ENCODE data around the gene SKI.

The SKI gene

DNA sequence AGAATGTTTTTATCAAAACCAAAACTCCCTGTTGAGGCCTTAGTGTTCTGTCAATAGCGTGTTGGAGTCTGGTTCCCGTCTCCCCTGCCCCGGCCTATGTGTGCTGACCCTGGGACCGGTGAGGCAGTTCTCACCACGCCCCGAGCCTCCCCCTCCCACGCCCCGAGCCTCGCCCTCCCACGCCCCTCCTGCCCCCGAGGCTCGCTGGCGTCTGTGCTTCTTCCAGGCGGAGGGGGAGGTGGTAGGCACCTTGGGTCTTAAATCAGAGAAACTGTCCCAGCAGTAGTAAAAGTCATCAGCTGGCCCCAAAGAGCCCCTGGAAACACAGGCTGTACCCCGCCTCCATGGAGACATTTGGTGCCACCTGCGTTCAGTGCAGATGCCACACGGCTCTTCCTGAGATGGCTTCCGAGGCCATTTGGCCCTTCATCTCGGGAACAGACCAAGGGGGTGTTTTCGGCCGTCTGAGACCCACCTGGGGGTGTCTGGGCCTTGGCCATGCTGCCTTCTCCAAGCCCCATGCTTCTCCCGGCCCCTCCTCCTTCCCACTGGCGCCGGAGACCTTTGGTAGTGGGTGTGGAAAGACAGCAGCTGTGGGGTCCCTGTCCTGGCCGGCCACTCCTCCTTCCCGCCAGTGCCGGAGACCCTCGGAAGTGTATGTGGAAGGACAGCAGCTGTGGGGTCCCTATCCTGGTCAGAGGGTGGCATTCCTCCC, 44.7 kb downstream of the SKI start:
- FAIRE-seq, result no peak

DNA sequence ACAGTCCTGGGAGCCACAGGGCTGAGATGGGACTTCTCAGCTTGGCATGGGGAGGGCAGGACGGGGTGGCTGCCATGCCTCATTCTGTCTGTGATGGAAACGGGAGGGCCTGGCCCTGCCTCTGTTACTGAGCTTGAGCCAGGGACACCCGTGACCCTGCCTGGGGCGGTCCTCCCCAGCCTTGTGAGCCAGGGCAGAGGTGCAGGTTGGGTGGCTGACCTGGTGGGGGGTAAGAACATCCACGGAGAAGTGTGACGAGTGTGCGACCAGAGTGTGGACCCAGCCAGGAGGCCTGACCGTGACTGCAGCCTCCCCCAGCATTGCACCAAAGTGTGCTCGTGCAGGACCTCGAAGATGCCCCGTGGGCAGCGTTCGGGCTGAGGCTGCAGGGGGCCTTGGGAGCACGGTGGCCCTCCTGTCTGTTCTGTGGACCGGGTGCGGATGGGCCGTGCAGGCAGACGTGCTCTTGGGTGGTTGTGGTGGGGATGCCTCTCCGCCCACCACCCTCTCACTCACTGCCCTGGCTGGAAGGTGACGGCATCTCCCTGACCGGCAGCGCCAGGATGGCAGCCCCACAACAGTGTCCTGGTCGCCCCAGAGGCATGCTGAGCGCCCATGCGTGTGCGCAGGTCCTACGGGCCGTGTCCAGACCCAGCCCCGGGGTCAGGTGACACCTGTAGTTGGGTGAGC, 45.4 kb downstream of the SKI start:
- FAIRE-seq, result no peak
- DNase-seq (ENCODE audit: insufficient read length, low spot score), result no peak

More for the DNA sequence above, 44.7 kb downstream of the SKI start:
- no peak for DNase-seq (ENCODE audit: insufficient read length, low spot score)

DNA sequence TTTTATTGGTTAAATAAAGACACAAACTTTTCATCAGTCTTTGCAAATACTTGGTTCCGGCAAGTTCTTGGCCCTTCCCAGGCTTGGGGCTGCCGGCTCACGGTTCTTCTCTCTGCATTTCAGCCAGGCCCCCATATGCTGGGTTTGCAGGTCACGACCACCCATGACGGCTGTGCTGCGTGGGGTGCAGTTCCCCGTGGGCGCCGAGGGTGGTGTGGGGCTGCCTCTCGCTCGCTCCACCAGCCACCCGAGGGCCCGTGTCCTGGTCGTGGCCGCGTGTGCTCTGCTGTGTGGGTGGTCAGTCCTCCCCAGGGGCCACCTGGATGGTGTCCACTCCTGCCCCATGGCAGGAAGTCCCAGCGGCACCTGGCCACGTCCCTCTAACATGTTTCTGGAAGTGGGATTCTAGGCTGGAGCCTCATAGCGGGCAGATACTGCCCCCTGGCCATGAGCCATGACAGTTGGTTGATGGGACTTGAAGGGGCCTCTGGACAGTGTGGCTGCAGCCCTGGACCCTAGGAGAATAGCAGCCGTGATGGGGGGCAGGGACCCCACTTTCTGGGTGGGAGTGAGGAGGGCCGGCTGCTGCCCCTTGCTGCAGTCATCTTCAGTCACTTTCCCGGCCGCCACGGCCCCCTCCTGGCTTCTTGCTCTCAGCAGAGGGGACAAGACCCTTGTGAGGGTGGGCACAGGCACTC, 46.3 kb downstream of the SKI start:
- no peak for FAIRE-seq
- no peak for DNase-seq (ENCODE audit: insufficient read length, low spot score)

DNA sequence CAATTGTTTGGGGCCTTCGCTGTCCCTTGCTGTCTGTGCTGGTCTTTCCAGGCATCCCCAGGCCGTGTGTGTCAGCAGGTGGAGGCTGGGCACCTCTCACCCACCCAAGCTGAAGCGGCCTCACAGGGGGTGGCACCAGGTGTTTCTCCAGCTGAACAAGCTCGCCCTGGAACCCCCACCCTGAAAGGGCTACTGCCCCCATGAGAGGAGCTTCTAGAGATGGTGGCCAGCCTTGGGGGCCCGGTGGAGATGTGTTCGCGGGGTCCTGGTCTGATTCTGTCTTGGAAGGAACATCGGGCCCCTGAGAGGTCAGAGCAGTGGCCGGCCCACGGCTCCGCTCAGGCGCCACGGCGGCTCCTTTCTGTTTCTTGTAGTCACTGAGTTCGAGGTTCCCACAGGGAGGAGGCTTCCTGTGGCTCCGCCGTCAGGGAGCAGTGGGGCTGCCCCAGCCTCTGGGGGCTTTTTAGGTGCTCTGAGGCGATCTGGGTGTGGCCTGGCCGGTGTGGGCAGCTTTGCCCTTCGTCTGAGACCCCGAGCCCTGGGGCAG, 46.9 kb downstream of the SKI start:
- no peak for DNase-seq (ENCODE audit: insufficient read length, low spot score)
- no peak for FAIRE-seq

DNA sequence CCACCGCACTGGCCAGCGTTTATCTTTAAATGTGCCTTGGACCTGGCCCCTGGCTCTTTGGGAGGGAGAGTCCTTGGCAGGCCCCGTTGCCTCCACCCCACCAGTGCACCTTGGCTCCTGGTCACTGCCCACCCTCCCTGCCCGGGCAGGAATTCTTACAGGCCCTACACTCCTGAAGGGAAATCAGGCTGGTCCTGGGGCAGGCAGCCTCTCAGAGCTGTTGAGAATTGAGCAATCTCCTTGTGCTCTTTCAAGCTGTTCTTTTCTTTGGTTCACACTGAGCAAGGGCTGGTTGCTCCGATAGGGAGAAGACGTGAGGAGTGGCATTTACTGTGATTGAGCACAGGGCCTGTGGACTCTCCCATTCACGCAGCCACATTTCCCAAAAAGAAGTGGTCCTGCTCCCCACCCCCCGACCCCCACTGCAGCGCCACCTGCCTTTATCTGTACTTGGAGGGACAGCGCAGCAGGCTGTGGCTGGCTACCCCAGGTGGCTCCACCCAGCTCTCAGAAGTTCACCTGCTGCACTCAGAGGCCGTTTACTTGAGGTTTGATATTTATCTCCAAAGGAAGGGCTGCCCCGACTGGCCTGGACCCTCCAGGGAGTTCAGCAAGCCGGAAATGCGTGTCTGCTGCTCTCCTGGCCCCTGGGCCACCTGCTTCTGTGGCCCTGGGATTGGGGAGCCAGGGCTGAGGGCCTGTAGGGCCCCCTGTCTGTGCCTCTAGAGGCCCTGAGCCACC, 47.8 kb downstream of the SKI start:
- no peak for DNase-seq (ENCODE audit: insufficient read length, low spot score)
- no peak for FAIRE-seq

DNA sequence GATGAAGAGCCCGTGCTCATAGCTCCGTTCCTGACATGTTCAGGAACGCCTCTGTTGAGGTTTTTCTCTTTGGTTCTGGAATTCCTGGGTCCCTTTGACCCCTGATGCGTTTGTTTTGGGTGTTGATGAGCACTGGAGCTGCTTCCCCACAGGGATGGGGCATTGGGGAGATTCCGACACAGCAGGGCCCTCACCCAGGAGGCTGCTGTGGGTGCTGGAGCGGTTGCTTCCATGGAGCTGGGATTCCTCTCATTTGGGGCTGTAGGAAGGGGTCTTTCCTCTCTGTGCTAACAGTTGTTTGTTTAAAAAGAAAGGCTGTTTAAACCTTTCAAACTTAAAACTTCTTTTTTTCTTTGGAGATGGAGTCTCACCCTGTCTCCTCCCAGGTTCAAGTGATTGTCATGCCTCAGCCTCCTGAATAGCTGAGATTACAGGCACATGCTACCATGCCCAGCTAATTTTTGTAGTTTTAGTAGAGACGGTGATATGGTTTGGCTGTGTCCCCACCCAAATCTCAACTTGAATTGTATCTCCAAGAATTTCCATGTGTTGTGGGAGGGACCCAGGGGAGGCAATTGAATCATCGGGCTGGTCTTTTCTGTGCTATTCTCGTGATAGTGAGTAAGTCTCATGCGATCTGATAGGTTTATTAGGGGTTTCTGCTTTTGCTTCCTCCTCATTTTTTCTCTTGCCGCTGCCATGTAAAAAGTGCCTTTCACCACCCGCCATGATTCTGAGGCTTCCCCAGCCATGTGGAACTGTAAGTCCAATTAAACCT, 48.9 kb downstream of the SKI start:
- FAIRE-seq (no peak), DNase-seq (ENCODE audit: insufficient read length, low spot score) (no peak)

DNA sequence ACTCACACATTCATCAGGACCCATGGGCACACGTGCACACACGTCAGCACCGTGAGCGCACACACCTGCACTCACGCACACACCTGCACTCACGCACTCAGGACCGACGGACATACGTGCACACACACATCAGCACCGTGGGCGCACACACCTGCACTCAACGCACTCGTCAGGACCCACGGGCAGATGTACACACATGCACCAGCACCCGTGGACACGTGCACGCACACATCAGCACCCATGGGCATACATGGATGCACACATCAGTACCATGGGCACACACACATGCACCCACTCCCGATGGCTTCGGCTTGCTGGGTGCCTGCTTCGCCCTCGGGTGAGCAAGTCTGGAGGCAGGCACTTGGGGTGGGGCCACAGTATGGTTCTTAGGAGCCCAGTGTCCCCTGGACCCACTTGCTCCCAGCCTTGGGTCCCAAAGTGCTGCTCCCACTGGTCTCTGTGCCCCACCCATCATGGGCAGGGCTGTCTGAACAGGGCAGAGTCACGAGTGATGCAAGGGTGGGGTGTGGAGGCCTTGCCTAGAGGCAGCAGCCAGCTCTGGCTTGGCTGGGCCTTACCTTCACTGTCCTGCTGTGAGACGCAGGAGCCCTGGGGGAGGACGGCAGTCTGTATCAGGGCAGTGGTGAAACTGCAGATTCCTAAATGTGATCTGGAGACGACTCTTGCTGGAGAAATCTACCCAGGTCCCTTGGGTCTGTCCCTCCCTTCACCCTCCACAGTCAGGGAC, 49.8 kb downstream of the SKI start:
- DNase-seq (ENCODE audit: insufficient read length, low spot score) (no peak), FAIRE-seq (peak; percentile 88)

DNA sequence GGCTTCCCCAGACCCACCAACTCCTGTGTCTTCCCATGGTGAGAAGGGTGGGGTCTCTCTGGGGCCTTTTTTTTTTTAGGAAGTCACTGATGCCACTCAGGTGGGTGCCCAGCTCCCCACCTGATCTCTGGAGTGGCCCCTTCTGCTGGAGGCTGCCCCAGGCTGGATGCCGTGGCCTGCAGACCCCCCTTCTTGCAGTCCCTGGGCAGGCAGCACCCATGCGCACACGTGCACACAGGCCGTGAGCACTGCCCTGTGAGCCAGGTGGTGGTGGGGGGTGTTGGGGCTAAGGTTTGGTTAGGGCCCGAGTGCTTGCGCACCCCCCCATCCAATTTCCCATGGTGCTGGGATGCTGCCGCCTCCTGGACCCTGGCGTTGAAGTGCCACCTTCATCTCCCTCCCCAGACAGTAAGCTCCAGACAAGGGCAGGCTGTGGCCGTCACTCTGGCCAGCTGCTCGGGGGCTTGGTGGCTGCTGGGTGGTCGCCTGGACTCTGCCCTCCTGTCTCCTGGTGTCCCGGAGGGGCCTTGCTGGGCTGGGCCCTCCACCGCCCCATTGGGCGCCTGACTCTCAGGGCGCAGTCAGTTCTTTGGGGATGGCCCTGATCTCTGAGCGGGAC, 50.6 kb downstream of the SKI start:
- FAIRE-seq, result no peak

DNA sequence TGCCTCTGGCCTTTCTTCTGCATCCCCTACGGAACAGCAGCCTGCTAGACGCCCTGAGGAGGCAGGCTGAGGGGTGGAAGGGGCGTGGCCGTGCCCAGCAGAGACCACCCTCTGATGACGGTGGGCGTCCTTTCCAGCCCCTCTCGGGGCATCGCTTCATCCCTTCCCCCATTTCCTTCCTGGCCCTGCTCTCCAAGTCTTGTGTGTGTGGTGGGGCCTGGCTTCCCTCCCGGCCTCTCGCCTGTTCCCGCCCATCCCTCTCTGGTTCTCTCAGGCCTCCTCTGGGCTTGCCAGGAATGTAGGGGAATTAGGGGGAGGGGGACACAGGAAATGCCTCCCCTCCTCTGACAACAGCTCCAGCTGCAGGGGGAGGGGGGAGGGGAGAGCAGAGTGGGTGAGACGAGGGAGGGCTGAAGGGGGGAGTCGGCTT, 51.1 kb downstream of the SKI start:
- DNase-seq (ENCODE audit: insufficient read length, low spot score) (peak; percentile 37), FAIRE-seq (no peak)

More for the DNA sequence above, 50.6 kb downstream of the SKI start:
- no peak for DNase-seq (ENCODE audit: insufficient read length, low spot score)

DNA sequence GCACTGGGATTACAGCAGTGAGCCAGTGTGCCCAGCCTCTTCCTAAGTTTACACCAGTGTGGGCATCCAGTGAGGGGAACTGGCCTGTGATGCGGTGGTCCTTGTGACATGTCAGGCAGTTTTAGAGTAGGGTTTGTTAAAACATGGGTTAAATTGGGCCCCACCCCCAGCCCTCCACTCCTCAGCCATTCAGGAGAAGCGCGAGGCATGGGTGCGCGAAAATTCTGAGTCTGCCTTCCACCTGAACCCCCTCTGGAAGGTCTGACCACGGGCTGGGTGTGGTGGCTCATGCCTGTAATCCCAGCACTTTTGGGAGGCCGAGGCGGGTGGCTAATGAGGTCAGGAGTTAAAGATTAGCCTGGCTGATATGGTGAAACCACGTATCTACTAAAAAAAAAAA, 51.7 kb downstream of the SKI start:
- no peak for FAIRE-seq
- no peak for DNase-seq (ENCODE audit: insufficient read length, low spot score)

DNA sequence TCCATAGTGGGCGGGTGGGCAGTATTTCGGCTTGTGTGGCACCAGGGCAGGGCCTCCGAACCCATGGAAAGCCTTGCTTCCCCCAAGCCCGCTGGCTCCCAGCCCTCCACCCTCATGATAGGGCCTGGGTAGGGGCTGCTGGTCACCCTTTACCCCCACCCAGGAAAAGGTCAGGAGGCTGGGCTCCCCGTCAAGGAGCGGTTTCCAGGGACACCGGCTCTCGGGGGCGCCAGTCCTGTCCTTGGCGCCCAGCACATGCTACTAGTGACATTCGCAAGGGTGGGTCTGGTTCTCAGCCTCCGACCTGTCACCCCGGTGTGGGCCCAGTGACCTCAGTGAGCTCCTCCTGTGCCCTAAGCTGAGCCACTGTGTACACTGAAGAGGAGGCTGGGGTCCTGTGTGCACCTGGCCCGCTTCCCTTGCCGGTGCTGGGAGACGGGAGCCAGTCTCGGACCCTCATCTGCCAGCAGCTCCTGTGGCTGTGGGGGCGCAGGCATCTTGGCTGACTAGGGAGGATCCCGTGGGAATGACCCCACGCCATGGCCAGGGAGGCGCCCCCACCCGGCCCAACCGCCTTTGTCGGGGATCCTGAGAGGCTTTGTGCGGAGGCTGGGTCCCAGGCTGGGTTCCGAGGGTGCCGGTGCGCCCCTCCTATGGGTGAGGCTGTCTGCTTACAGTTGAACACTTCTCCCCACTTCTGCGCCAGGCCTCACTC, 54.6 kb downstream of the SKI start:
- no peak for FAIRE-seq
- no peak for DNase-seq (ENCODE audit: insufficient read length, low spot score)

DNA sequence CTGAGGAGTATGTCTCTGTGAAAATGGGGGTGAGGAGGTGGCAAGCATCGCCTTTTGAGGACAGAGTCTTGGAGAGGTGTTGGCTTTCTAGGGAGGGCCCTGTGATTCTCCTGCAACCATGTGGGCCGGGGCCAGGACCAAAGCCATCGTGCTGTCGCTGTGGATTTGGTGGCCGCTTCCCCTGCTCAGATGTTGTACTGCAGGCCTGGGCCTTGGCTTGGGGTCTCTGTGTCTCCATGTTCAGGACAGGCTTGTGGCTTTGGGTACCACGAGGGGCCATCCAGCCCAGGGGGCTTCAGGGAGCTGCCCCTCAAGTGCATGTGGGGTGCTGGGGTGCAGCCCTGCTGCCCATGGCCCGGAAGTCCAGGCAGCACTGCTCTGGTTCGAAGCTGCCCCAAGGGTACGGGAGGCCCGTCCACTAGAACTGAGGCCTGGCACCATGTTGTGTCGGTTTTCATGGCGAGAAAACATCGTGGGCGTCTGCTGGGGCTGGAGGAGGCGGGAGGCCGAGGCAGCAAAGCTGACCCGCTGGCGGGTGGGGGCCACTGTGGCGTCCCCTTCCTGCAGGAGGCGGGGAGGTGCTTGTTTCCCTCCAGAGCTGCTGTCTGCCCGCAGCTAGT, 55.4 kb downstream of the SKI start:
- FAIRE-seq, result no peak
- no peak for DNase-seq (ENCODE audit: insufficient read length, low spot score)

DNA sequence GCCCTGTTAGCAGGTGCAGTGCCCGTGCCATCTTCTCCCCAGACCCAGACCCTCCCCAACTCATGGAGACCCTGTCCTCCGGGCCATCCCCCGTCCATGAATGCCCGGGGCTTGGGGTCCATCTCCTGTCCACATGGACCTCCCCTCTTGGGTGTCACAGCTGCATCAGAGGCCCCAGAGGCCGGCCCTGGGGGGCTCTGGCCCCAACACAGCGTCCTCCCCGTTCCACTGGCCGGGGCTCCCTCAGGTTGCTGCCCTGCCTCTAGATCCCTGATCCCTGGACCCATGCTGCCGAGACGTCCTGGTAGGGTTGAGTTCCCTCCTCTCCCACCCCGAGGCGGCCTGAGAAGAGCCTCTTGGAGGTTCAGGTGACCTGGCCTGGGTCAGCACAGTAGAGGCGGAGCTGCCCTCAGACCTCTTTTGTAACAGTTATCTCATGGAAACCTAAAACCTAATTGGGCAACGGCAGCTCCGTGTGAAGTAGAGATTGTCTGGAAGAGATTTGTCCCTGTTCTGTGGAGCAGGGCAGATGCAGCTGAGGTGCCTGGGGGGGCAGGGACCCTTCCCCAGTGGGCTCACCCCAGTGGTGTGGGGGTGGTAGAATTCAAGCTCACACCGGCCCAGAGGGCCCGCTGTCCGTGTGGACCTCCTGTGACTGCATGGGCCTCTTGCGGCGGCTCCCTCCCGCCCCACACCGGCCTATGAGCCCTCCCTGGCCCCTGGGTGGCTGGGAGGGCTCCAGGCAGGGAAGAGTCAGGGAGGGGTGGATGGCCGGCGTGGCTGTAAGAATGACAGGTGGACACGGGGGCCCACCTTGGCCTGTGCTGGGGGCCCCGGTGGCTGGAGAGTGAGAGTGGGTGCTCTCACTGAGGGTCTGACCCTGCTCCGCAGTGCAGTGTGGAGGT, 56.1 kb downstream of the SKI start:
- DNase-seq (ENCODE audit: insufficient read length, low spot score) (no peak), FAIRE-seq (no peak)

DNA sequence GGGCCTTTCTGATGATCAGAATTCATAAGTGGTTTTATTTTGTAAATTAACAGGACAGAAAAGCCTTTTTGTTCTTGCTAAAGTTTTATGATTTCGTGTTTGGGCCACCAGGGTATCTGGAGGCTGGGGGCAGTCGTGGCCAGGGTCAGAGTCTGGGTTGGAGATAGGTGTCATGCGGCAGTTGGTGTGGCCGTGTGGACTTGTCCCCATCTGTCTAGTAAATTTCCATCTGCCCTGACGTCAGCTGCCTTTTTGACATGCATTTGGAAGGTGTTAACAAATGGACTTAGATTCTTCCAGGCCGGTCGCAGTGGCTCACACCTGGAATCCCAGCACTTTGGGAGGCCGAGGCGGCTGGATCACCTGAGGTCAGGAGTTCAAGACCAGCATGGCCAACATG, 56.8 kb downstream of the SKI start:
- FAIRE-seq, result no peak
- DNase-seq (ENCODE audit: insufficient read length, low spot score), result no peak

DNA sequence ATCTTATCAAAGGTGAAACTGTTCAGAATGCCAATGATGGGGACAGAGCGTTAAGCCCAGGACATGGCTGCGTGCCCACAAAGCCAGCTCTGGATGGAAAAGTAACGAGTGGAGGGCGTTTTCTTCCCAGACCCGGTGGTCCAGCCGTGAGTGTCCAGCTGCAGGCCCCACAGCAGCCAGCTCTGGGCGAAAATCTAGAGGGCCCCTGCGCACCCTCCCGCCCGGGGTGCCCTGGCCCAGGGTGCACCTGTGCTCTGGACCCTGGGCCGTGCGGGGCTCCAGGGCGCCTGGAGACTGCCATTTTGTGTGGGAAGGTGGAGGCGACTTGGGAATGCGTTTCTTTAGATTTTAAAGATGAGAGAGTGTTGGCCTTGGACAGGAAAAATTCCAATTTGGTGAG, 58.8 kb downstream of the SKI start:
- DNase-seq (ENCODE audit: insufficient read length, low spot score), result no peak

DNA sequence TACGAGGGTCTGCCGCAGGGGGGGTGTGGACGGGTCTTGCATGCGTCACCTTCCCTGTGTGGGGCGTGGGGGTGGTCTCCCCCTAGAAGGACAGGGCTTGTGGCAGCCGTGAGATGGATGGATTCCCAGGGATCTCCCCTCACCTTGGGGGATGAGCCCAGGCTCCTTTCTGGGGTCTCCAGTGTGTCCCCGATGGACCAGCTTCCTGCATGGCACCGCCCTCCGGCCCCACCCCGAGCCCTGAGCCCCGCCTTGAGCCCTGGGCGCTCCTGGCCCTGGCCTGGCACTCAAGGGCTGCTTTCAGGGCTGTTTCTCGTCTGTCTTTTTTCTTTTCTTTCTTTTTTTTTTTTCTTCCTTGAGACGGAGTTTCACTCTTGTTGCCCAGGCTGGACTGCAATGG, 59.5 kb downstream of the SKI start:
- FAIRE-seq (no peak), DNase-seq (ENCODE audit: insufficient read length, low spot score) (no peak)

More for the DNA sequence above, 58.8 kb downstream of the SKI start:
- FAIRE-seq, result no peak

DNA sequence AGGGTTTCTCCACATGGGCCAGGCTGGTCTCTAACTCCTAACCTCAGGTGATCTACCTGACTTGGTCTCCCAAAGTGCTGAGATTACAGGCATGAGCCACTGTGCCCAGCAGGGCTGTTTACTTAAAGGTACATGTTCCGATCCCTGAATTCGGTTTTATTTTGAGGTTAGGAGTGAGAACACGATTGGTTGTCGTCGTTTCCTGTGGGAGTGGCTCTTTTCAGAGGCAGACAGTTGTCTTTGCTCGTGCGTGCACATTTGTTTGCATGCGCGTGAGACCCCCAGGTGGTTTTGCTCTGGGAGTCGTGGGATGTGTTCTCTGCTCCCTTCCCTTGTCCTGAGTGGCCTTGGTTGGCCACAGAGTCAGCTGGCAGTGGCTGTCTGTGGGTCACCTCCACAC, 60.2 kb downstream of the SKI start:
- DNase-seq (ENCODE audit: insufficient read length, low spot score) (no peak), FAIRE-seq (no peak)
